Psoas muscle (tissue), 8 donors: ENCODE results near the gene CKS1B. TPM values are rescaled to one million over a fixed set of nuclear protein-coding genes. Genes with fewer than 3 reads are reported as not detected.
A peak's percentile ranks its signal among the peaks of the same experiment; 100 is the strongest.

ENCODE experiments used
- ATAC-seq, 4 donors: fragments of 200-7000 bp; cut with Tn5 transposase; one replicate each; pipeline ENCODE4 v1.9.1; 2020; ENCODE audit warnings: moderate library complexity in 3 of 4, mild to moderate bottlenecking in 2 of 4
- DNase-seq, 2 donors: peaks; one replicate each; pipeline ENCODE4 v3.0.0-alpha.2; 2020
- H3K27ac ChIP-seq: fragments of 200-600 bp; one replicate; pipeline ENCODE4 v1.8.0; 2022
- H3K27me3 ChIP-seq, 3 donors: fragments of 200-600 bp in 1 of 3; one replicate each; pipeline versions ENCODE4 v1.6.1 to v1.8.0; 2013 to 2022; ENCODE audit warnings: low read length in 2 of 3, mild to moderate bottlenecking in 2 of 3, moderate library complexity in 1 of 3; ENCODE audit not compliant: insufficient read depth in 3 of 3
- H3K36me3 ChIP-seq, 2 donors: fragments of 200-600 bp in 1 of 2; one replicate each; pipeline versions ENCODE4 v1.6.1 to v1.8.0; 2013 to 2022; ENCODE audit warnings: low read depth in 1 of 2, mild to moderate bottlenecking in 1 of 2, moderate library complexity in 1 of 2; ENCODE audit not compliant: insufficient read depth in 1 of 2
- H3K4me1 ChIP-seq: fragments of 200-600 bp; one replicate; pipeline ENCODE4 v1.8.0; 2022
- H3K4me3 ChIP-seq: fragments of 200-600 bp; one replicate; pipeline ENCODE4 v1.8.0; 2022; ENCODE audit warnings: mild to moderate bottlenecking
- H3K9me3 ChIP-seq: fragments of 200-600 bp; one replicate; pipeline ENCODE4 v1.8.0; 2022
- CTCF ChIP-seq: fragments of 200-600 bp; IDR thresholded peaks from one replicate; pipeline ENCODE4 v1.8.0; 2022; ENCODE audit warnings: antibody characterized with exemption
- WGBS, 3 donors: extraction: QIAGEN DNeasy Blood & Tissue Kit; methylation state at CpG; one replicate each; pipeline versions ENCODE4 v1.1.6 to v1.1.7; 2013; 5-methylcytosine and 5-hydroxymethylcytosine counted together
- intact Hi-C, 2 donors: fragments of 100-400 bp; cut with DNase I; formaldehyde crosslinking; loops; one replicate each; pipeline versions ENCODE4 v1.11.0 to v1.14.2; 2022
- polyA plus RNA-seq, 3 donors: library from polyadenylated mRNA; stranded (reverse); fragments of 200-250 nt; gene quantifications; one replicate each; pipeline ENCODE4 v1.2.3, GENCODE V29; 2013
- total RNA-seq, 4 donors: library from RNA; stranded (reverse); fragmentation: NEBNext Ultra II Directional in 2 of 4; extraction: Animal tissue kit (Norgen Biotek cat#: 25700) in 2 of 4; gene quantifications; one replicate each; pipeline versions ENCODE4 v1.2.1 to v1.2.4, GENCODE V29; 2021 to 2023
- donor health status: healthy with polysubstance abuse.
- donor health status: DM: no; HTN: no; CAD: no; lungs with moderate emphysema.
- donor health status: Bipolar disorder and iron deficiency.
- donor health status: healthy.
- donor health status: DM: yes; HTN: yes; CAD: no.
- donor health status: DM: no; HTN: no; CAD: no.
- donor health status: DM: no; HTN: no; CAD: no.
- donor health status: DM: yes; HTN: yes; CAD: no.

Gene CKS1B
- total and polyA plus RNA-seq, 7 donors = 5.5 to 48.1 (median 12.1) TPM

GRCh38 chr1:155004352-155005075, 30.0 kb downstream of the CKS1B start:
- peaks cover 57% of the 10 kb centered on the region for H3K4me1 ChIP-seq
- H3K27ac ChIP-seq = peak overlapping the region; percentile 94
- intact Hi-C loops = loop anchor here in 1 of 2 donors (5.0 kb wide), 1 partner anchor 42 kb away; the partner anchor contains the start of gene PYGO2
- H3K27me3 ChIP-seq = no peaks in the 10 kb centered on the region
- H3K9me3 ChIP-seq = no peaks in the 10 kb centered on the region
- H3K4me3 ChIP-seq = peak overlapping the region; percentile 78
- TF ChIP-seq CTCF = no peak
- 23 to 43% (median 26%) methylated on average over 5 of the region's 5 CpGs for WGBS, 3 donors
- no peak for DNase-seq
- no peak for ATAC-seq
- H3K36me3 ChIP-seq = no peaks in the 10 kb centered on the region

DNA sequence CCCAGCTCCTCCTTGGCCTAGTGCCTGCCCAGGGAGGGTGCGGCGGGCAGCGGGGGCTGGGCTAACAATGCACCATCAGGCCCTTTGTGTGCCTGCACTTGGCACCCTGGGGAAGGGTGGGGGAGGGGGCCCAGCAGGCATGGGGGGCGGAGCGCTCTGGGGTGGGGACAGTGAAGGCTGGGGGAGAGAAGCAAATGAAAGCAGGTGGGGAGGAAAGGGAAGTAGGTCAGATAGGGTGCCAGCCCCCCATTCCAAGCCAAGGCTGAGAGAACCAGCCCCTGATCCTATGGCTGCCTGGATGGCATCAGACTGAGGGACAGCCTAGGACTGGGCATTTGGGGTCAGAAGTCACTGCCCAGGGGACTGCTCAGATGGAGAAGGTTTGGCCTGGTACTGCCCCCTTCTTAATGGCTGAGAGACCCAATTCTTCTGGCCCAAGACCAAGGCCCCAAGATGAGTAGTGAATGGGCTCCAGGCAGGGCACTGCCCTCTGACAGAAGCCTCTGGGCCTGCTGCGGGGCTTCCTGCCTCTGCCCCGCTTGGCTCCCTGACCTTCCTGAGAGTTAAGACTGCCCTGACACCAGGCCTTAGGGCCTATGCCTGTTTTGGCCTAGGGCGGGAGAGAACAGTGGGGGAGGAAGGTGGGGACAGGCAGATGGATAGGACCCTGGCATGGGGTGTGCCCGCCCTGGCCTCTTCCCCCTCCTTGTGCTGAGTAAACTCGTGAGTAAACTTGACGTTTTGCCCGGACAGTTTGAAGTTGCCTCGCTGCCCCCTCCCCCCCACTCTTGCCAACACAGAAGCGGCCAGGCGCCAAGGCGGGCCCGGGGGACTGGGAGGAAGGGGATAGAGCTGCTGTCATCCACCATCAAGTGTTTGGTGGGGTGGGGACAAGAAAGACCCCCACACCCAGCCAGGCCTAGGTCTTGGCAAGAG, 30.9 kb downstream of the CKS1B start:
- peak; percentile 76 to 87 for DNase-seq
- intact Hi-C loops = no loop called here
- H3K9me3 ChIP-seq = no peaks in the 10 kb centered on the region
- H3K27ac ChIP-seq = peak overlapping the region; percentile 94
- TF ChIP-seq CTCF = no peak
- WGBS, 3 donors = 31 to 33% (median 32%) methylated on average over 14 to 17 of the region's 17 CpGs
- peaks cover 51% of the 10 kb centered on the region for H3K4me1 ChIP-seq
- H3K27me3 ChIP-seq = no peaks in the 10 kb centered on the region
- no peaks in the 10 kb centered on the region for H3K36me3 ChIP-seq
- ATAC-seq = peak; percentile 4 to 29 (median 18)
- H3K4me3 ChIP-seq = peak overlapping the region; percentile 78

DNA sequence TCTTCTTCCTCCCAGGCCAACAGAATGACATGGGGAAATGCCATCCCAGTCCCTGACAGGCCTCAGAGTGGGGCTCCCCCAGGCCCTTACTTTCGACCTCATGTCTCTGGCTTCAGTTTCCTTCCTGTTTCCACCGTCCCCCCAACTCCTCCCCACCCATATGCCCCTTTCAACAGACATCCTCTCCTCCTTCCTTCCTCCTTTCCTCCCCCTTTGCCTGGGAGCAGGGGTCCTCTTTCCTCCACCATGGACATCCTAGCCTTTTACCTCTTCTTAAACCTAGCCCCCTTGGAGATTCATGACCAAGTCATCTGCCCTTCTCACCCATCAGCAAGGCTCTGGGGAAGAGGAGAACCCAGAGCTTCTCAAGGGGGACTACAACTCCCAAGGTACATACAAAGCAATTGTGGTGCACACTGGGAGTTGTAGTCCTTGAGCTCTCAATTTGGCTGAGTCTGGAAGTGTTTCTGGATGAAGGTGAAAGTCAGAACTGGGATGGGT, 32.2 kb downstream of the CKS1B start:
- ATAC-seq = no peak
- H3K4me1 ChIP-seq = peaks cover 61% of the 10 kb centered on the region
- intact Hi-C loops = no loop called here
- no peaks in the 10 kb centered on the region for H3K36me3 ChIP-seq
- WGBS, 3 donors = 41 to 47% (median 43%) methylated on average over 2 of the region's 2 CpGs
- H3K9me3 ChIP-seq = no peaks in the 10 kb centered on the region
- peak overlapping the region; percentile 94 for H3K27ac ChIP-seq
- peak overlapping the region; percentile 62 for H3K4me3 ChIP-seq
- no peaks in the 10 kb centered on the region for H3K27me3 ChIP-seq
- no peak for DNase-seq
- no peak for TF ChIP-seq CTCF

DNA sequence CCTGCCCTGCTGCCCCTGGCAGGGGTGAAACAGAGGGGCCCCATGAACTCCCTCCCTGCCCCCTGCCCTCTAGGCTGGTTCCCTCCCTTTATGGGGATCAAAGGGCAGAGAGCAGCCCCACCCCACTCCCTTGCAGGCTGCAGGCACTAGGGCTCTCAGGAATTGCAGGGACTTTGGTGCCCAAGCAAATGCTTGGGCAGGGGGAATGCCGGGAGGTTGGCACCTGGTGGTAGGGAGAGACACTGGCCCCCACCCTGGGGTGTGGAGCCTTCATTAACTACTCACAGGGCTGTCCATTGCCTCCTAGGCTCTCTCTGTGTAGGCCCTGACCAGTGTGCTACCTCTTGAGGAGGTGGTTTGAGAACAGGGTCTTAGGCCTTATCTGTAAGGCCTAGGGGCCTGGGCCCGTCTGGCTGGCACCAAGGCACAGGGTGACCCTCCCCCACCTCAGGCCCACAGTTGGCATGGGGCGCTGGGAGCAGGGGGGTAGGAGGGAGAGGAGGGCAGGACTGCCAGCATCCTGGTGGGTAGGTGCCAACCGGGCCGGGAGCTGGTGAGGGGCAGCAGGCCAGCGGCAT, 32.9 kb downstream of the CKS1B start:
- H3K27ac ChIP-seq = peak overlapping the region; percentile 94
- ATAC-seq (peak; percentile 15 to 34 (median 28)), DNase-seq (peak; percentile 70 to 87)
- TF ChIP-seq CTCF = no peak
- peak overlapping the region; percentile 62 for H3K4me3 ChIP-seq
- 21 to 35% (median 22%) methylated on average over 5 to 6 of the region's 6 CpGs for WGBS, 3 donors
- peaks cover 68% of the 10 kb centered on the region for H3K4me1 ChIP-seq
- no peaks in the 10 kb centered on the region for H3K27me3 ChIP-seq
- no peaks in the 10 kb centered on the region for H3K36me3 ChIP-seq
- no peaks in the 10 kb centered on the region for H3K9me3 ChIP-seq
- intact Hi-C loops = no loop called here
